T-helper 1 cell (primary cell): ENCODE data around the gene DLK1.

Experiments used
- DNase-seq, 5 donors: peaks; one replicate each; pipeline ENCODE4 v3.0.0-alpha.2; 2012 to 2020

Gene DLK1

DNA sequence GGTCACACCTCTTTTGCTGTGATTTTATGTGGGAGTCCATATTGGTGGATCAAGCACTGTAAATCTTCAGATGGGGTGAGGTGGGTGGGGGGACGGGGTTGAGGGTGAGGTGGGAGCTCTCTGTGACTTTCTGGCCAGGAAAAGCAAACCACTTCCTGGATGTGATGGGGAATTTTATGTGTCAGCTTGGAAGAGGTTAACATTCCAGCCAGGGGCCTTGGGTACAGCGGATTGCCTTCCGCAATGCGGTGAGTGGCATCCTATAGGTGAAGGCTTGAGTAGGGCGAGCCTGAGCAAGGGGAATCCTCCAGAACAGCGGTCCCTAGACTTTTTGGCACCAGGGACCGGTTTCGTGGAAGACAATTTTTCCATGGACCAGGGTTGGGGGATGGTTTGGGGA lies 36.2 kb downstream of the DLK1 start:
- DNase-seq, result no peak

DNA sequence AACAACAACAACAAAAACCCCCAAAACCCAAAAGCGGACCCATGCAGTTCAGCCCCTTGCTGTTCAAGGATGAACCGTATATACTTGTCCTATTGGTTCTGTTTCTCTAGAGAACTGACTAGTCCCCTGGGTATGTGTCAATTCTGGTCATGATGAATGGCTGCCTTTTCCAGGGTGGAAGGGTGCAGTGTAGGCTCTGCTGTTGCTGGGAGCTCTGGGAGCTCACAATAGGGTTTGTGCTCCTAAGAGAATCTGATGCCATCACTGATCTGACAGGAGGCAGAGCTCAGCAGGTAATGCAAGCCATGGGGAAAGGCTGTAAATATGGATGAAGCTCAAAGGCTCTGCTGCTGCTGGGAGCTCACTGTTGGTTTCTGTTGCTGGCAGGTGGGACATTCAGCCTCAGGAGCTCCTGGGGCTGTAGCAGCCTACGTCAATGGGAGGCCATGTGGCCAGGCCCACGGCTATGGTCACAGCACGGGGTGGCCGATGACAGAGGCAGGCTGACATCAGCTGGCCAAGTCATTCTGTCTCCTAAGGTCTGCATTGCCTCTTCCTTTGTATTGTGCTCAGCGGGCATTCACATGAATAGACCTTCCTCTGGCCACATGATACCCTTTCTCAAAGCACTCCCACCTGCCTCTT lies 37.9 kb downstream of the DLK1 start:
- DNase-seq, result no peak

- no peak for DNase-seq
Measured at GRCh38 chr14:100765296-100765695, 38.6 kb downstream of the DLK1 start.

DNA sequence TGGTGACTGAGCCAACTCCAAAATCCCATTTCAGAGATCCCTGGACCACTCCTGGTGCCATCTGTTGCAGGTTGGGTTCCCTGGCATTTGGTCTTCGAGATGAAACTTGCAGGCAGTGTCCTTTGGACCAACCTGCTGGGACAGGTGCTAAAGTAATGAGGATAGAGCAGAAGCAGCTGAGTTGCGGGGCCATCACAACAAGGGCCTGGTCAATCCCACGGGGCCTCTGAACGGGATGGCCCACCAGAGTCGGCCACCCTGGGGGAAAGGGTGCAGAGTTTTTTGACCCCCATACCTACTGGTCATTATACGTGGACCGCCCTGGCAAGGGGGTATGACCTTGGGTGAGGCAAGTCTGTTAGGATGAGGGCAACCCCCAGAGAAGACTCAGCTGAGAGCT lies 39.3 kb downstream of the DLK1 start:
- no peak for DNase-seq

DNA sequence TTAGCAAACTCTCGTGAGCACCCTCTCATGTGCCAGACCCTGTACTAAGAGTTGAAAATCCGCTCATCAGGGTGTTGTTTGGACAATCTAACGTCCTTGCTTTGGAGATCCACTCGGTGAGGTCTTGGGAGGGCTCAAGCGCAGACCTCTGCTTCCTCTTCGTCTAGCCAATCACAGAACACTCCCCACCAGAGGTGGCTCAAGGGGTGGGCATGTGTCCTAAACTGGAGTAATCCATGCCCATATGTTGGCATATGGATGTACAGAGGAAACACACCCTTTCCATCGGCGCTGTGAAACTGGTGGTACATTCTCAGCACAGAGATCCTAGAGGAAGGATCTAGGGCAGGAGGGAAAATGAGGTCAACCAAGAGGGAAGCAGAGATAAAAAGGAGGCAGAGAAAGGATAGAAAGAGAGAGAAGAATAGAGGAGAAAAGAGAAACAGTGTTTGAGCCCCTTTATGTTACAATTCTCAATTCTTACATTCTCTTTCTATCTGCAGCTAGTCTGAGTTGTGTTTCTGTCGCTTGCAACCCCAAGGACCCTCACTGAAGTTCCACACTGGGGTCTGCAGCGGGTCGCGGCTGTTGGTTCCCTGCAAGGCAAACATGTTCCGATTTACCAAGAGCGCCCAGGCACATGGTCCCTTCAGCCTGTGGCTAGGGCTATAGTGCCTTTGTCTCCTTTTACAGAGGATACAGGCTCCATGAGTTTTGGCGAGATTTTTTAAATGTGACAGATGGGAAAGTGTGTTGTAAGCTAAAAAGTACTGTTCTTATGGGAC lies 40.5 kb downstream of the DLK1 start:
- DNase-seq, result no peak

DNA sequence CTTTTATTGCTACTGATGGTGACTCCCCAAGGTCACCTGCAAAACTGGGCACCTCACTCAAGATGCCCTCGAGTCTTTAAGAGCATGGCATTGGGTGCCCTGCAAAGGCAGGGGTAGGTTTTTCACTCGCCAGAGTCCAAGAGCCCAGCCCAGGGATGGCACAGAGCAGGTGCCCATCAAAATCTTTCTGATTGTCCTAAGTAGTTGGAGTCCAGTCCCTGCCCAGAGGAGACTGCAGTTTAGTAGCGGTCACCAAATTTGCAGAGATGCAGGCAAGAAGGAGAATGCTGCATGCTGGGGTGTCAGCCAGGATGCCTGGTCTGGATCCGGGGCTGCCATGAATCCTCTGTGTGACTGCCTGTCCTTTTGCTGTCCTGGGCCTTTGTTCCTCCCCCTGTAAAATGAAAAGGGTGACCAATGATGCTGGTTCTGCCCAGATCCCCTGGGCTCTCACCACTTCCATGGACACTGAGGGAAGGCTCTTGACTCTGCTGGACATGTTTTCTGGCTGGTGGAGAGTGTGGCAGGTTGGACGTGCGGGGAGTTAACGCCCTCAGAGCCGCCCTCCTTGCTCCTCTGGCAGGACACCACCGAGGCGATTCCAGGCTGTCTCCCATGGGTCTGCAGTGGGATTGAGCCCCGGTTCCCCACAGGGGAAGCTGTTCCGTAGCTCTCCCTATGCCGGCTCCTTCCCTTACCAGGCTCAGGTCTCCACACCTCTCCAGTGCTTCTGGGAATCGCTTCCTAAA lies 41.3 kb downstream of the DLK1 start:
- DNase-seq, result no peak

DNA sequence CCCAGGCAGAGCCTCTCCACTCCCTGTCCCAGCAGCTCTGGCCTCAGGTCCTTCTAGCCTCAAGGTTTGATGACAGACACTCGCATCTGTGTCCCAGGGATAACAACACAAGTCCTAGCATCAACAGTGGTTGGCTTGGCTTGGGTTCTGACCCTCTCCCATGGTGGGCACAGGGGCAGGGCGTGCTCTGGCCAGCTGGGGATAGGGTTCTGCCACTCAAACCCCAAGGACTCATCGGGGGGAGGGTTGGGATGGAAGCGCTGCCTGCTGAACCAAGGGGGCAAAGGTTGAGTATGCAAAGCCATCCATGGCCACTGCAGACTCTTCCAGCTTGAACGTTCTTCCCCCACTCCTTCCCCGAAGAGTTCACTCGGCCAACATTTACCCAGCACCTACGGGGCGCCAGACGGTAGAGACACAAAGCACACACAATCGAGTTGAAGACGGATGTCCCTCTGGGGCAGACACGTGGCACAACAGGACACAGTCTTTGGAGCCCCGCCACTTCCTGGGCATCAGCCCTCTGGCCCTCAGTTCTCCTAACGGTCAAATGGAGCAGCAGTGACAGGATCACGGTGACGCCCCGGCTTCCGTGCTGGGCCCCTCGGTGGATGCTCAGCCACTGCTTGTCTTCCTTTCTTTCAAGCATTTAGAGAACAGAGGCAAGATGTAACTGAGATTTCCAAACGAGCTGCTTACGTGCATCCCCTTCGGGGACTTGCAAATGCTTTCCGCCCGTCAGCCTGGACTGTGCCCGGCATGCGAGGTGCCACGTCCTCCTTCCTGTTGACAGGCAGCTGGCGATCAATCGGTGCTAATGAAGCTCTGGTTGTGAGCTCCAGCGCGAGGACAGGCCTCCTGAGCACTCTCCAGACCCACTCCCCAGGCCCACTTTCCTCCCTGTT lies 42.6 kb downstream of the DLK1 start:
- DNase-seq, result no peak

DNA sequence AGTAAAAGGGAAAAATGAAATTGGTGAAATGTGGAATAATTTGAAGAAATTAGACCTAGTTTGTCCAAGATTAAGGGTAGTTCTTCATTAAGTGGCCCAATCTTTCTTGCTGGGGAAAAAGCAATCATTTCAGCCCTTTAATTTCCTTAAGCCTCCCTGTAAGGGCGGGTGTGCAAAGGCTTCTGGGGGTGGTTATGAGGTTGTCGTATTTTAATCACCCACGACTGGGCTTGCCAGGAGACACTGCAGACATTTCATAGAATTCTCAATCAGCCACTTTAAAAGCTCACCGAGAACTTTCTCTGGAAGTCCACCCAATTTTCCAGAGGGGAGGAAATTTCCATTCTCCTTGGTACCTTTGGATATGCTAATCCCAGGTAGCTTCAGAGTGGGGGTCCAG lies 43.4 kb downstream of the DLK1 start:
- DNase-seq, result no peak

DNA sequence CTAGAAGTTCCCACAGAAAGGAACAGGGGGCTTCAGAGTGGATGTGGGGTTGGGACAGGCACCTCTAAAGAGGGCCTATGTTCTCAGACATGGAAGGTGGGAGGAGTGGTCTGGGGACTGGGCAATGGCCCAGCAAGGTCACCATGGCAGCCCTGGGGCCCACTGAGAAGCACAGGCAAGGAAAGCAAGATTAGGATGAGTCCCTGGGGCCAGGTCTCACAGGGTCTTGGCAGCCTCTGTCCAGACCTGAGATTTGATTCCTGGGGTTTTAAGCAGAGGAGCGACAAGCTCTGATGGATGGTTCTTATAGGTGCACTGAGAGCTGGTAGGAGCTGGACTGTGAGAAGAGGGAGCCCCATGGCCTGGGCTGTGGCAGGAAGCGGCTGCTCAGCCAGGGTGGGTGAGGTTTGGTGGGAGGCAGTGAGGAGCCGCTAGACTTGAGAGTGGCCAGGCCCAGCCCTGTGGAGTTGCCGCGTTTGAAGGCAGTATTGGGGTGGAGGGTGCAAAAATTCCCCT lies 44.0 kb downstream of the DLK1 start:
- DNase-seq, result no peak

DNA sequence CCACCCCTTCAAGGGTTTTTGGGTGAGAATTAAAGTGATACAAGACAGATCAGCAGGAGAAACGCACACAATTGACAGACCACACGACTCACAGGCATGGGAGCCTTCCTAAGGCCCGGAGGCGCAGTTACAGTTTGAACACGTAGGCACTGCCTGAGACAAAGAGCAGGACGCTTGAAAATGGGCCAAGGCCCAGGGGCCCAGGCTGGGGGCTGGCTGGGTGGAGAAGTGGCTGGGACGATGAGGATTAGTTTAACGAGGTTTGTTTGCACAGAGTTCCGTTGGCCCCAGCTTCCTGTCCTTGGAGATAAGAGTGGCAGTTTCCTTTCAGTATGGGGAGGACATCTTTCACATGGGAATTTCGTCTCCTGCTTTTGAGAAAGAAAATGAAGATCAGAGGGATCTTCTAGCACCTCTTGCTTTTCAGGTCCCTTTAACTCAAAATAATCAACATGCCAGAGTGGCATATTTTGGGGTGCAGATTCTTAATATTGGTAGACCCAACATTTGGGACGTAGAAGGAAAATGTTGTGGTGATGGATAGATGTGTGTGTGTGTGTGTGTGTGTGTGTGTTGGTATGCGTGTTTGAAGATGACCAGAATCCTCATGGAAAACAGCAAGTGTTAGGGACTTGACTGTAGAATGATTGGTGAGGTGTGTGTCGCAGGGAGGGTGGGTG lies 44.6 kb downstream of the DLK1 start:
- no peak for DNase-seq

- DNase-seq, result no peak
Measured at GRCh38 chr14:100772607-100773165, 46.0 kb downstream of the DLK1 start.

DNA sequence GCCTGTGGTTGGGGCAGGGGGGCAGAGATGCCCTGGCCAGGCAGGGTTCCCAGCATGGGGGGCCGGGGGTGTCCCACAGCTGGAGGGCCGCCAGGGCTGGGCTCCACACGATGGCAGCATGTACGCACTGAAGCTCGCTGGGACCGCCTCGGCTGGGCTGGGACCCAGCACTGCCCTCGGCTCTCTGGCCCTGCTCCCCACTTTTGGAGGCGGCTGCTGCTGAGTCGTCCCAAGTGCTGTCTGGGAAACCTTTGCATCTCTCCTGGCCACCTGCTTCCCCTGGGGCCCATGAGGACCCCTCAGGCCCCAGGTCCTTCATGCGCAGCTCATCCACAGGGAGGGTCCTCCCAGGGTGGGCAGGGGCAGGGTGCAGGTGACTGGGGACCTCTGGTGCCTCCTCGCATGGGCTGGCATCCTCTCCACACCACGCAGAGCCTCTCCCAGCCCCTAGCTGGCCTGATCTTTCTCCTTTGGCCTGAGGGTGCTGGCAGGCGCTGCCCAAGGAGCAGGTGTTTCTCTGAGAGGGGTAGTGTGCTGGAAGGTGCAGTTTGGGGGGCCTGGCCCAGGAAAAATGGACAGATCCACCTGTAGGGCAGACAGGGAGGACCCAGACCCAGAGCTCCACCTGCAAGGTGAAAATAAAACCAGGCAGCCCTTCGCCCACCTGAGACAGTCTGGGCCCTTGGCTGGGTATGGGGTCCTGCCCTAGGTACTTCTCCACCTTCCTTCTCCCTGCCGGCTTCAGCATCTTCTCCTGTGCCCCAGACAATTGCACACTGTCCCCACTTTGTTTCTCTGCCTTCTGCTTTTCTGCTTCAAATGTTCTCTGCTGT lies 46.9 kb downstream of the DLK1 start:
- DNase-seq, result no peak

DNA sequence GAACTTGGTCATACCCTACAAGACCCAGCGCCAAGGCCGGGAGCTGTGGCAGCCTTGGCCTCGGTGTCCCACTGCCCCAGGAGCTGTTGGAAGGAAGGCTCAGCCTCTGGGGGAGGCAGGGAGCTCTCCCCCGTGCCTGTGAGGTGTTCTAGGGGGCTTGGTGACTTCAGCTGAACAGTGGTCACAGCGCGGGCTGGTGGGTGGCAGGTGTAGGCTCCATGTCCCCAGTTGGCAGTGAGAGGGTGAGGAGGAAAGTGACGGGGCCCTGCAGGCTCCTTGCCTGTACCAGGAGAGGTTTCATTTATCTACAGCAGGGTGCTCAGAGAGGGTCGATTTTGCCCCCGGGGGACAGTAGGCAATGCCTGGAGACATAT lies 47.5 kb downstream of the DLK1 start:
- no peak for DNase-seq

GRCh38 chr14:100775351-100775830 lies 48.7 kb downstream of the DLK1 start:
- DNase-seq, result no peak

DNA sequence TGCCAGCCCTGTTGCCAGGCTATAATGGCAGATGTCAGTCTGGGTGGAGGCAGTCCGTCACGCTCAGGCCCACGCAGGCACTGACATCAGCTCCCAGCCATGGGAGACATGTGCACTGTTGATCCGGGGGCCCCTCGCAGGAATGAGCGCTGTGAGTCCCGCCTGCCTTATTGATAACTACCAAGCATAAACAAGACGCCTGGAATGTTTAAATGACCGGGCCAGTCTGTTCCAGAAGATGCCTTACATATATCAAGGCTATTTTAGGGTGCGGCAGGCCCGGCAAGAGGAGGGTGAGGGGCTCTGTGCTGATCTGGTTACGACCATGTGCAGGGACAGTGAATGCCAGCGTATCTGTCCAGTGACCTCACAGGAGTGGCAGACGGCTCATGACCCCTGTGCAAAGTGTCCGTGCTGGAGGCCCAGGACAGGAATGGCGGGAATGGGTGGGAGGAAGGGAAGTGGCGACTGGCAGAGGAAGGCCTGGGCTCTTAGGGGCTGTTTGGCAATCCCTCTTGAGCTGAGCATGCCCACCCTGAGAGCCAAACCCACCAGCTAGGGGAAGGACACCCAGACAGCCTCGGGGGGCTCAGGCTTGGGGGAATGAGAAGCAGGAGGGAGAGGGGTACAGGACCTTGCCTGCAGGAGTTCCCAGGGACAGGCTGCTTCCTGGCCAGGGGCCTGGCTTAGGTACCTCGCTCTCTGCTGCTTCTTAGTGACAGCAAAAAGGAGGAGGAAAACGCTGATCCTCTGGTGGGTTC lies 49.3 kb downstream of the DLK1 start:
- no peak for DNase-seq

DNA sequence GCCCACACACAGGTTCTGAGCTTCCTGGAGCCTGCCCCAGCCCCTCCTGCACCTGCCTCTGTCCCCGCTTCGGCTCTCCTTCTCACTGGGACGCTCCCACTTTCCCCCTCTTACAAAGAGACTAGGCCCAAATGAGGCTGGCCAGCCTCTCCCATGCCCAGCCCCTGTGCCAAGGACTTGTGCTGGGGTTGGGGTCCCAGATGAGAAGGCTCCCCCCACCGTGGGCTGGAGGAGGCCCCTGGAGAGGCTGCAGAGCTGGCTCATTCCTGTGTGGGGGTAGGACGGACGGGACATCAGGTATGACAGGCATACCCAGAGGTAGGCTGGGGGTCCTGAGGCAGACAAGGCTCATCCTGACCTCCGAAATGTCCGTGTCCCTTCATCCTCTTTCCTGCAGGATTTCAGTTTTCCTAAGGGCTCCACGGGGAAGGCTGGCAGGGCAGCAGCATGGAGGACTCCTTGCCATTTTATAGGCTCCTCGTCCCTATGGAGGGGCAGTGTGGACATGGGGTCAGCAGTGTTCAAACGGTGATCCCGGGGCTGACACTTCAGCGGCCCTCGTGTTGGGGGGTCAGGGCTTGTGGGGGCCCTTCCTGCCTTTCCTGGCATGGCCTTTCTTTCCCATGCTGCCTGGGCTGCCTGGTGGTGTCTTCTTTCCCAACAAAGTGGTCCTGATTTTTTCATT lies 50.1 kb downstream of the DLK1 start:
- DNase-seq, result no peak

DNA sequence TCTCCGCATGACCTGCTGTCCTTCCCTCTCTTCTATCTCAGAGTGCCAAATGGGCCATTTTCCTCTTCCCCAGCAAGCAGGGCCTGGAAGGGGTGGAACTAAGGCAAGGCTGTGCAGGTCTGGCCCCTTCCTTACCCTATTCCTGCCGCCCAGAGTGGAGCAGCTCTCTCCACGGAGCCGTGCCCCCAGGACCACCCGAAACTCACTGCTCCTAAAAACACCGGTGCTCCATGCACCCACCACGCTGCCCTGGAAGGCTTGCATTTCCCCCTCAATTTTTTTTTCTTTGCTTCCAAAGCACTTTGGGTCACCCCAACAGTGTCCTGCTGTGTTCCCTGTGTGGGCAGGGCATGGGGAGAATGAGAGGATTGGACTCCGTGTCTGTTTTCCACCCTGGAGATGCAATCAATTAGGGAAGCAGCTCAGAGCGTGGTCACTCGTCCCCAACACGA lies 50.7 kb downstream of the DLK1 start:
- DNase-seq, result no peak

- no peak for DNase-seq
Measured at GRCh38 chr14:100777818-100778525, 51.3 kb downstream of the DLK1 start.

DNA sequence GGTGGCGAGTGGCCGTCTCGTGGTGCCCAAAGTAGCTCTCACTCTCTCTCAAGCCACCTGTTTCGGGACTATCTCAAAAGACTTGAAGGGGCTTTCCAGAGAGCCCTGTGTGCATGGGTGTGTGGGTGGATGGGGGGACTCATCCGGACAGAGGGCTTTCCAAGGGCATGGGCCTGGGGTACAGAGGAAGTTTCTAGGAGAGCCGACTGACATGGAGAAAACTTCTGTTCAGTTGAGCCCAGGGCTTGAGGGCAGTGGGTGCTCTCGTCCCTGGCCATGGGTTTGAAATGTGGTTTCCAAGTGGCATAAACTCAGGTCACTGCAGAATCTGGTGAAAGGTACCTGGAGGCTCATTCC lies 51.8 kb downstream of the DLK1 start:
- no peak for DNase-seq
